Glomerular visceral epithelial cell (primary cell): ENCODE results near the gene MMP17.

Experiments used
- DNase-seq: peaks from one replicate; pipeline ENCODE4 v3.0.0-alpha.2; 2016; ENCODE audit errors: extremely low spot score

Gene MMP17

GRCh38 chr12:131827961-131828534 is at the start of gene MMP17:
TSS of gene MMP17 (plus strand) at chr12:131828393. CDS start at chr12:131828495, 102 bp downstream.
- DNase-seq: no peak

- DNase-seq: no peak
Measured at GRCh38 chr12:131779027-131779426, 49.2 kb upstream of the MMP17 start.

DNA sequence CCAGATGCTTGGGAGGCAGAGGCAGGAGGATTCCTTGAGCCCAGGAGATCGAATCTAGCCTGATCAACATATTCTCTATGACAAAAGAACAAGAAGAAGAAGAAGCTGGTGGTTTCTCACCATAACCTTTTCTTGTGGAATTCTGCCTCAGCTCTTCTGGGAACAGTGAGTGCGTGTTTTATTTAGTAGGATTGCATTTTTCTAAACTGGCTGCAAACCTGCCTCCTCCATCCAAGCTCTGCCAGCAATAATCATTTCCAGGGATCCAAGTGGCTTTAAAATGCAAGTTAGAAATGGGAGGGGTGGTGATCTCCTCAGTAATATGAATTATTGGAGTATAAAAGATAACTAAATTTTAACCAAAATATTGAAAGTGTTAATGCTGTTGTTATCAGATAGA is 46.1 kb upstream of the MMP17 start:
- no peak for DNase-seq

GRCh38 chr12:131783915-131784541 is 44.2 kb upstream of the MMP17 start:
- DNase-seq: peak; percentile 25

- no peak for DNase-seq
Measured at GRCh38 chr12:131784909-131785762, 43.1 kb upstream of the MMP17 start.

DNA sequence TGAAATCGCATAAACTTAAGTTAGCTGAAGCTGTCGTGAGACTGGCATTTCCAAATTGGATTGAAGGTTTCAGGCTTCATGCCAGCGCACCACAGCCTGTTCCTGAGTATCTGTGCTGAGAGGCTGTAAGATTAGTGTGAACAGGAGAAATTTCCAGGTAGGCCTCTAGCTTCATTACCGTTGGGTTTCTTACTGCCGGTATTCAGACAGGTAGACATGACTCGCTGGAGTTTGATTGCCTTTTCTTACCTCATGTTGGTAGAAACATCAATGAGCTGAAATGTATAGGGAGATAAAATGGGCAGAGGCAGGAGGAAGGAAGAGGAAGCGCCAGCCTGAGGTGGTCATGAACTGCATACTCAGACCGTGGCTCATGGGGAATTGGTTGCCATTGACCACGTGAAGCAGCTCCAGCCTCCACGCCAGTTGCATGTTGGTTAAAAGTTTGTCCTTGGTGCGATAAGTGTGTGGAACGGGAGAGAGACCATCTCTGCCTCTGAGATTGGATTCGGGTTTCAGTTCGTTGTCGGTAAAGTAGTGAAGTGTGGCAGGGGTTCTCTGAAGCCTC is 42.3 kb upstream of the MMP17 start:
- no peak for DNase-seq

DNA sequence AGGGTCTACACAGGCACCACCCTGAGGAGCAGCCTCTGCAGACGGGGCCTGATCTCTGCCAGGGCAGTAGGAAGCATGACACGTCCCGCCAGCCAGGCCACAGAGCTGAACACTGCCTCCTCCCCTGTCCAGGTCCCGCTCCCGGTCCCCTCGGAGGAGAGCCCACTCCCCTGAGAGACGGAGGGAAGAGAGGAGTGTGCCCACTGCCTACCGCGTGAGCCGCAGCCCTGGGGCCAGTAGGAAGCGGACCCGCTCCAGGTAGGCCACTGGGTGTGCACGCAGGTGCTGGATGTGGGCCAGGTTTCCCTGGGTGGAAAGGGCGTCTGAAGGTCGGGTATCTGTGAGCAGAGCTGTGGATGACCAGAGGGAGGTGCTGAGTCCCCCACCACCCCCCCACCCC is 41.9 kb upstream of the MMP17 start:
- DNase-seq: no peak

DNA sequence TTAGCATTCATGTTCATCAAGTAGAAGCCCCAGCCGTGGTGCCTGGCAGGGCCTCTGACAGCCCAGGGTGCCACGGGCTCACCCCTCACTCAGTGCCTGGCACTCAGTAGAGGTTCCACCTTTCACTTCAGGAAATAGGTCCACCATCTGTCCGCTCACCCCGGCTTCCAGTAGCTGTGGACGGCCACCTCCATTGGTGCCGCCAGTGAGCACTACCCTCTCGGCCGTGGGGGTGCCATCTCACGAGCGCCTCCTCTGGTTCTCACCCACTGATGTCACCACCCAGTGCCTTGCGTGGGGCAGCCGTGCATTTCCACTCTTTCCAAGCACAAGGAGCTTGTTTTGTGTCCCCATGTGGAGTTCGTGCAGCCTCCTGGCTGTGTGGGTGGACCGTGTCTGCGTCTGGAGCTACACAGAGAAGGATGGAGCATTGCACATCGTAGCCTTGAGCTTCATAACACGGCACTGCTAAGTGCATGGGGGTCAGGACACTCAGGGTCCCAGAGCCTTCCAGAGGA is 41.0 kb upstream of the MMP17 start:
- no peak for DNase-seq

GRCh38 chr12:131788070-131788469 is 40.1 kb upstream of the MMP17 start:
- DNase-seq: no peak

DNA sequence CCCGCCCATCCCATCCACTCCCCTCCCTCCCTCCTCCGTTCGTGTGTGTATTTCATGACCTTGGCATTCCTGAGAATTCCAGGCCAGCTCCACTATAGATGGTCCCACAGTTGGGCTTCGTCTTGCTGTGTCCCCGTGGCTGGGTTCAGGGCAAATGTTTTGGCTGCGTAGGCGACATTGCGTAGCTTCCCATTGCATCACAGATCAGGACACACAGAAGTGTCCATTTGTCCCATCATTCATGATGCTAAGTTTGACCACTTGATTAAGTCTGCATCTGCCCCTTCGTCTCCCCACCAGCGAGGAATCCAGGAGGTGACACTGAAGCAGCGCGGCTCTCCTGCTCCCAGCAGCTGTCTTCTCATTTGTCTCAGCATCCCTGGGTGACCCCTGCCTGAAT is 38.6 kb upstream of the MMP17 start:
- no peak for DNase-seq

- DNase-seq: no peak
Measured at GRCh38 chr12:131793243-131794022, 34.8 kb upstream of the MMP17 start.

DNA sequence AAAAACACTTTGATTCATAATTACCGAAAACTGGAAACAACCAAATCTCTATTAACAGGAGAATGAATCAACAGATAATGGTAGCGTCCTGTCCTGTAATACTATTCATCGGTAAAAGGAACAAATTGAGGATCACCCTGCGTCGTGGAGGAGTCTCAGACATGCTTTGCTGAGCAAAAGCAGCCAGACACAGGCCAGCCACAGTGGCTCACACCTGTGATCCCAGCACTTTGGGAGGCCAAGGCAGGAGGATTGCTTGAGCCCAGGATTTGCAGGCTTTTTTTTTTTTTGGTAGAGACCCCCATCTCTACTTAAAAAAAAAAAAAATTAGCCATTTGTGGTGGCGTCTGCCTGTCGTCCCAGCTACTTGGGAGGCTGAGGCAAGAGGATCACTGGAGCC is 34.1 kb upstream of the MMP17 start:
- DNase-seq: no peak

DNA sequence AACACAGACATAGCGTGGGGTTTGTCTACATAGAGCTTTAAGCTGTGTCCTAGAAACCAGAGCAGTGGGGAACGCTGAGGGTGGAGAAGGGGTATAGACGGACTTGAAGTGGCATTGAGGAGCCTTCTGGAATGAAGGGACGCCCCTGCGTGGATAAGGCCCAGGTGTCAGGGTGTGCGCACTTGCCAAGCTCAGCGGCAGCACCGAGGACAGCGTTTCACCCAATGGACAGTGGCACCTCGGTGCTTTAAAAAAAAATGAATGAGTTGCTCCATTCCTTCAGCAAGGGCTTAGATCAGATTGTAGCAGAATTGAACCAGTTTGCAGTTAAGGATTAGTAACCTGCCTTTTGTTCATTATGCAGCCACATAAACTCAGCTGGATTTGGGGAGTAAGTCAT is 33.6 kb upstream of the MMP17 start:
- no peak for DNase-seq

DNA sequence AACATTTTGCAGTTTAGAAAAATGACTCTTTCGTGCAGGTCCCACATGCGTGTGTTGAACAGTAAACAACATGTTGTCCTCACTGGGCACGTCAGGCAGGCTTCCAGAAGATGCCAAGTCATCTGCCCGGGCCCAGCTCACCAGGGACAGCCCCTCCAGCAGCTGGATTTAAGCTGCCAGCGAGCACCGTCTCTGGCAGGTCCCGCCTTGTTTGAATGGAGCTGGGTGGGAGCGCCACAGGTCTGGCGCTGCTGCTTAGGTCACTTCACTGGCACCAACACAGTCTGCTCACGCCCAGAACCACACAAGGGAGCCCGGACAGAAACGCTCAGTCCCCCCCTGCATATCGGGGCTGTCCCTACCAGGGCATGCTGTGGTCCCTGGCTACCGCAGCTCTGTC is 33.1 kb upstream of the MMP17 start:
- DNase-seq: no peak

DNA sequence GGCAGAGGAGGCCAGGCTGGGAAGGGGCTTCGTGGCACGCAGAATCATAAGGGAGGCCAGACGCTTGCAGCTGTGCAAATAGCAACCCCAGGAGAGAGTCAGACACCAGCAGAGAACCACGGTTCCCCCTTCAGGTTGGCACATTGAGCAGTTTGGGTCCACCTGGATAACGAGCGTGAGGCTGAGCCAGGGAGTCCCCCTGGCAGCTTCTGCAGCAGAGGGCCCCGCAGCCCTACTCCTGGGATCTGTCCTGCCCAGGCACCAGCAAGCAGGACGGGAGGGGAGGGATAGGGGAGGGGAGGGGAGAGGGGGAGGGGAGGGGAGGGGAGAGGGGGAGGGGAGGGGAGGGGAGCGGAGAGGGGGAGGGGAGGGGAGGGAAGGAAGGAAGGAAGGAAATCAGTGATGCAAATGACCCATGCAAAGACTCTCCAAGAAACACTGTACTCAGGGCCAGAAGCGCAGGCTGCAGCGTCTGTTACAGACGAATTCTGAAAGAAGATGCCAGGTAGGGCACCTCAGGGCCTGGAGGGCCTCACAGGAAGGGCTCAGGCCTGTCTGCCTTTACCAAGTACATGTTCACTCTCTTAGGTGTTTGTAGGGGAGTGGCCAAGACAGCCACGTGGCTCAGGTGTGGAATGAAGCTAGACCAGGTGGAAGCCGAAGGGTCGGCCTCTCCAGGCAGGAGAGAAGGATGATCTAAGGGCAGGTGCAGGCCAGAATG is 32.3 kb upstream of the MMP17 start:
- no peak for DNase-seq

DNA sequence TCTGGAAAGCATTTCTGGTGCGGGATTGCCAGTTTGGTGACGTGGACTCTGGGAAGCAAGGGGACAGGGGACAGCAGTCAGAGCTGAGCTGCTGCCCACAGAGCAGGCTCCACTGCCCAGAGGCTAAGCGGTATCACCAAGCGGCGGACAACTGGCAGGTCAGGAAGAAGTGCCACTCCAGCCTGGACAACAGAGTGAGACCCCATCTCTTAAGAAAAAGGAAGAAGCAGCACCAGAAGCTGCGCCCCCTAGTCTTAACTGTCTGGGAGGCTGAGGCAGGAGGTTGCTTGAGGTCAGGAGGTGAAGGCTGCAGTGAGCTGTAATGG is 31.8 kb upstream of the MMP17 start:
- no peak for DNase-seq

DNA sequence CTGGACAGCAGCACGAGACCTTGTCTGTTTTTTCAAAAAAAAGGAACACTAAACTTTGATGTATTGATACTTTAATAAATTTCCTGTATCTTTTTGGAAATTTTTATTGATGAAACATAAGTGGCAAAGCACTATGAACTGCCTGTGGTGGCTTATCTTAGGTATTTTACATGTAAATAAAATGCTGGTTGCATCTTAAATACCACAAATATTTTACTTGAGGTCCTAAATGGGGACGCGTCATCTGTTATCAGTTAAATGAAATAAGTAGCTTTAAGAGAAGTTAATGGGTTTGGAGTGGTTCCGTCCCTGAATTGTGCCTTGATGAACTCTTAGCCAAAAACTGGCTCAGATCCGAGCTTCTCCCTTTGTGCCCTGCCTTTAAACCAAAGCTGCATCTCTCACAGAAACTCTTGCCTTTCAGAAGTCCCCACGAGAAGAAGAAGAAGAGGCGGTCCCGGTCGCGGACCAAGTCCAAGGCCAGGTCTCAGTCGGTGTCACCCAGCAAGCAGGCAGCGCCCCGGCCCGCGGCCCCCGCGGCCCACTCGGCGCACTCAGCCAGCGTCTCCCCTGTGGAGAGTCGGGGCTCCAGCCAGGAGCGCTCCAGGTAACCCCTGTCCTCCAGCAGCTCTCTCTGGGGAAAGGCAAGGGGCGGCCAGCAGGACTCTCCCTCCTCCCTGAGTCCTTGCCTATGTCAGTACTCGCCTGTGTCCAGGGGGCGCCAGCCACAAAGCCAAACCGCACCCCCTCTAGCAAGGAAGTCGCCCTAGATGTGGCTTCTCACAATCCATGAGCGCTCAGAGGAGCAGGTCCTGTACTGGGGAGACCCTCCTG is 31.2 kb upstream of the MMP17 start:
- no peak for DNase-seq

DNA sequence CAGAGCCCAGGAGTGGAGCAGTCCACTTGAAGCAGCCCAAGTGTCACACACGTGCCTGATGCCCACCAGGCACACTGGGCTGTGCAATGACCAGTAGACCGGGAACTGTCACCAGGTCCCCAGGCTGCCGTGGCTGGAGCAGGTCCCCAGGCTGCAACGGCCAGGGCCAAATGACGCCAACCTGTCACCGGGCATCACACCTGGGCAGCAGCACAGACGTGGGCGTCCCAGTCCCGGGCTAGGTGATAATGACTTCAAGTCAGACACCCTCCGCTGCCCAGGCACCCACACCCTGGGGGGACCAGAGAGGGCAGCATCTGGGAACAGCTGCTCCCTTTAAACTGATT is 30.6 kb upstream of the MMP17 start:
- DNase-seq: no peak

DNA sequence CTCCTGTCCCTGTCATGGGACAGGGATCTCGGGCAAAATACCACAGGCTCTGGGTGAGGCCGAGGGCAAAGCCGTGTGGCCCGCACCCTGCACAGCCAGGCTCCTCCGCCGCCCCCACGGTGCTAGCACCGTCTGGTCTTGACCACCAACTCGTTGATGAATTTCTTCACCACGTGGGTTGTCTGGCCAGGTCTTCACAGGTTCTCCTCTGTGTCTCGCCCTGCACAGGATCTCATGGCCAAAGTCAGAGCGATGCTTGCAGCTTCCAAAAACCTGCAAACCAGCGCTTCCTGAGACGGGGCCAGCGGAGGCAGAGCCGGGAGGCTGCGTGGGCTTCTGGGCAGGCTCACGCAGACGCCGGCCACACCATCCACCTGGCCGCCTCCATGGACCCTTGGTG is 29.0 kb upstream of the MMP17 start:
- no peak for DNase-seq

- no peak for DNase-seq
Measured at GRCh38 chr12:131799828-131800593, 28.2 kb upstream of the MMP17 start.
